GM23248 (cell line): Measurements from ENCODE around the gene CYP2A6. TPM values are rescaled to one million over a fixed set of nuclear protein-coding genes. Genes with fewer than 3 reads are reported as not detected.
A peak's percentile ranks its signal among the peaks of the same experiment; 100 is the strongest.
"Not testable (repeated sequence)": the region's sequence is repeated elsewhere in the genome, so short reads cannot be mapped to it uniquely, and the experiment has no call there.

Experiments
- DNase-seq: peaks from one replicate; pipeline ENCODE4 v3.0.0-alpha.2; 2015
- H2AFZ ChIP-seq: fragments of 200-600 bp; sonication (generic); 2 replicates; pipeline ENCODE4 v1.6.1; 2016; ENCODE audit warnings: antibody characterized with exemption
- H3F3A ChIP-seq: fragments of 200-600 bp; sonication (generic); 2 replicates; pipeline ENCODE4 v1.6.1; 2016; ENCODE audit warnings: mild to moderate bottlenecking, antibody characterized with exemption, mixed run types; ENCODE audit not compliant: insufficient read depth
- H3K27ac ChIP-seq: fragments of 200-600 bp; sonication (generic); 2 replicates; pipeline ENCODE4 v1.5.1; 2016; ENCODE audit warnings: mild to moderate bottlenecking
- H3K27me3 ChIP-seq: fragments of 200-600 bp; sonication (generic); replicated peaks from 2 replicates; pipeline ENCODE4 v1.6.1; 2016; ENCODE audit warnings: mild to moderate bottlenecking; ENCODE audit not compliant: insufficient read depth
- H3K36me3 ChIP-seq: fragments of 200-600 bp; sonication (generic); 2 replicates; pipeline ENCODE4 v1.6.1; 2016; ENCODE audit warnings: low read depth, mild to moderate bottlenecking
- H3K4me1 ChIP-seq: fragments of 200-600 bp; sonication (generic); 2 replicates; pipeline ENCODE4 v1.6.1; 2016; ENCODE audit warnings: mild to moderate bottlenecking; ENCODE audit not compliant: insufficient read depth
- H3K4me2 ChIP-seq: fragments of 200-600 bp; sonication (generic); one replicate; pipeline ENCODE4 v1.6.1; 2016; ENCODE audit warnings: mild to moderate bottlenecking; ENCODE audit not compliant: unreplicated experiment
- H3K4me3 ChIP-seq: fragments of 200-600 bp; sonication (generic); 2 replicates; pipeline ENCODE4 v1.5.1; 2016; ENCODE audit warnings: mild to moderate bottlenecking
- H3K79me2 ChIP-seq: fragments of 200-600 bp; sonication (generic); 2 replicates; pipeline ENCODE4 v1.6.1; 2016; ENCODE audit warnings: mild to moderate bottlenecking; ENCODE audit not compliant: insufficient read depth
- H3K9ac ChIP-seq: fragments of 200-600 bp; sonication (generic); 2 replicates; pipeline ENCODE4 v1.6.1; 2016; ENCODE audit warnings: mild to moderate bottlenecking
- H3K9me2 ChIP-seq: fragments of 200-600 bp; sonication (generic); 2 replicates; pipeline ENCODE4 v1.6.1; 2016; ENCODE audit warnings: mixed run types, mild to moderate bottlenecking, moderate library complexity; ENCODE audit not compliant: insufficient read depth
- H3K9me3 ChIP-seq: fragments of 200-600 bp; sonication (generic); one replicate; pipeline ENCODE4 v1.6.1; 2017; ENCODE audit warnings: low read depth
- H4K20me1 ChIP-seq: fragments of 200-600 bp; sonication (generic); 2 replicates; pipeline ENCODE4 v1.6.0; 2016; ENCODE audit not compliant: insufficient read depth
- EZH2 ChIP-seq: fragments of 200-600 bp; sonication (generic); IDR thresholded peaks from 2 replicates; pipeline ENCODE4 v1.6.1; 2018; ENCODE audit warnings: antibody characterized with exemption, mild to moderate bottlenecking; ENCODE audit not compliant: insufficient read depth, poor library complexity, severe bottlenecking
- EZH2phosphoT487 ChIP-seq: fragments of 200-600 bp; sonication (generic); IDR thresholded peaks from 2 replicates; pipeline ENCODE4 v1.6.1; 2018; ENCODE audit warnings: antibody characterized with exemption, moderate library complexity, mild to moderate bottlenecking, low read depth; ENCODE audit not compliant: insufficient read depth
- WGBS, 2 experiments: methylation state at CpG; one replicate each; pipeline ENCODE4 v1.1.6; 2015 to 2017; ENCODE audit warnings: low lambda C conversion rate in 2 of 2, low coverage in 1 of 2; ENCODE audit errors: missing lambda C conversion rate in 2 of 2; 5-methylcytosine and 5-hydroxymethylcytosine counted together
- in situ Hi-C: fragments of 300-500 bp; cut with MboI; formaldehyde crosslinking; loops from 2 replicates; pipeline ENCODE4 v1.15.0; 2020
- polyA plus RNA-seq: library from polyadenylated mRNA; unstranded; fragments of >200 nt; fragmentation: Nextera tagmentation; extraction: Ambion mirVana; gene quantifications from 2 replicates; pipeline ENCODE4 v1.2.1, GENCODE V29; 2016
- total RNA-seq: library from RNA; depleted of rRNA; stranded (reverse); fragments of >200 nt; shearing (Covaris generic); gene quantifications from 2 replicates; pipeline ENCODE4 v1.2.3, GENCODE V29; 2014; rRNA removed

Gene CYP2A6
- total RNA-seq, result not detected in 2 replicates
- not detected in 2 replicates for polyA plus RNA-seq

DNA sequence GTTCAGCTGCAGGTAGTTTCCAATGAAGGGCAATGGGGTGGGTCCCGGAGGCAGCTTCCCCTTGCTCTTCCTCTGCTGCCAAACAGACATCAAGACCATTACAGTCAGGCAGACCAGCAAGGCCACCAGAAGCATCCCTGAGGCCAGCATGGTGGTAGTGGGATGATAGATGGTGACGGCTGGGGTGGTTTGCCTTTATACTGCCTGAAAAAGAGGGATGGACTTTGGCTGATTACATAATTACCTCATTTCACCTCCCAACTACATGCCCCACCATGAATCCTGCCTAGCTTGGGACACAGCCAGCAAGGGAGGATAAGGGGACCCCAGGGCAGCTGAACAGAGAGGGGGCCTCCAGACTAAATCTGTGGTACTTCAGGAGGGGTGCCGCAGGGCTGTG is at the start of gene CYP2A6:
CYP2A6 (minus strand) TSS at position 171 of the 400 bp plus-strand sequence; CDS start at position 150, 21 bp downstream.
- H3F3A ChIP-seq, H3K36me3 ChIP-seq, H3K4me2 ChIP-seq, H3K9me3 ChIP-seq, H3K27ac ChIP-seq, H3K4me1 ChIP-seq, H3K9me2 ChIP-seq, in situ Hi-C loops, H3K4me3 ChIP-seq, DNase-seq, H2AFZ ChIP-seq, H4K20me1 ChIP-seq, H3K79me2 ChIP-seq, H3K9ac ChIP-seq: not testable (repeated sequence)
- WGBS, 2 experiments, result 93 to 95% methylated on average over 3 of the region's 3 CpGs
- peaks cover 11% of the 10 kb centered on the region; the same call in 1 of the 2 replicates for H3K27me3 ChIP-seq

DNA sequence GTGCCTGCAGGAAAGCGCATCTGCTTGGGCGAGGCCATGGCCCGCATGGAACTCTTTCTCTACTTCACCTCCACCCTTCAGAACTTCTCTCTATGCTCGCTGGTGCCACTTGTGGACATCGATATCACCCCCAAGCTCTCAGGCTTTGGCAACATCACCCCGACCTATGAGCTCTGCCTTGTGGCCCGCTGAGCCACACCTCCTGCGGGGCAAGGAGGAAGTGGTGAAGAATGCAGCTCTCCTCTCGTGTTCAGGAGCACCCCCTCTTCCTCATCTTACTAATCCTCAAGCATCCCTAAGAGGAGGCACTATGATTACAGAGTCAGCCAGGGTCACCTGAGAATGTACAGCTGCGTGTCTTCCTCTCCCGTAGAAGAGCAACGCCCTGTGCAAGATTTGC is 49.7 kb upstream of the CYP2A6 start:
- H3K9me2 ChIP-seq, H4K20me1 ChIP-seq, H3K27me3 ChIP-seq, DNase-seq, H3K9ac ChIP-seq, H3F3A ChIP-seq, H3K4me2 ChIP-seq, in situ Hi-C loops, H3K9me3 ChIP-seq, H3K4me1 ChIP-seq, H3K4me3 ChIP-seq, H3K27ac ChIP-seq, H2AFZ ChIP-seq, H3K36me3 ChIP-seq, H3K79me2 ChIP-seq: not testable (repeated sequence)
- 62 to 64% methylated on average over 12 of the region's 12 CpGs for WGBS, 2 experiments

- H3K9me3 ChIP-seq, H3K4me2 ChIP-seq, H3K36me3 ChIP-seq, H3K27me3 ChIP-seq, in situ Hi-C loops, H3K9me2 ChIP-seq, H4K20me1 ChIP-seq, H3K9ac ChIP-seq, H3K27ac ChIP-seq, H3K79me2 ChIP-seq, H3F3A ChIP-seq, H3K4me3 ChIP-seq, H3K4me1 ChIP-seq, H2AFZ ChIP-seq: not testable (repeated sequence)
- 65 to 67% methylated on average over 13 of the region's 13 CpGs for WGBS, 2 experiments
- DNase-seq, result peak; percentile 20
Observed at GRCh38 chr19:40896843-40897789, 46.9 kb upstream of the CYP2A6 start.

DNA sequence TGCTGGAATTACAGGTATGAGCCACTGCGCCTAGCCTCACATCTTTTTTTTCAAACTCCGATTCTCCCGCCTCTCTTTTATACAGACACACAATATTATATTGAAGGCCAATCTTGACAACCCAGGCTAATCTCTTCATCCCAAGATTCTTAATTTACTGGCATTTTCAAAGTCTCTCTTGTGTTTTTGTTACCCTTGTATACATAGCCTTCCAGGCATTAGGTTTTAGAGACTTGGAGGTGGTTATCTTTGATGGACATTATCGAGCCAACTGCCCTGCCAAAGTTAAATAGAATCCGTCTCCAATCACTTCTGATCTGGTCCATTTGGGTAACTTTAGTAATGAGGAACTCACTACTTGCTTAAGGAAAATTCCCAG is 46.2 kb upstream of the CYP2A6 start:
- H3F3A ChIP-seq, result no peaks in the 10 kb centered on the region
- H3K79me2 ChIP-seq, result no peaks in the 10 kb centered on the region
- H2AFZ ChIP-seq, result no peak overlapping the region
- in situ Hi-C loops, result no loop called here
- TF ChIP-seq EZH2 (no peak), EZH2phosphoT487 (no peak)
- H3K9me2 ChIP-seq, result no peaks in the 10 kb centered on the region
- no peak overlapping the region for H3K4me2 ChIP-seq
- no peak overlapping the region for H3K27ac ChIP-seq
- no peaks in the 10 kb centered on the region for H3K9me3 ChIP-seq
- WGBS, 2 experiments, result 78 to 89% methylated on average over 5 of the region's 5 CpGs
- DNase-seq, result no peak
- H4K20me1 ChIP-seq, result no peaks in the 10 kb centered on the region
- H3K4me3 ChIP-seq, result no peak overlapping the region
- no peaks in the 10 kb centered on the region for H3K36me3 ChIP-seq
- H3K9ac ChIP-seq, result no peak overlapping the region
- H3K4me1 ChIP-seq, result no peaks in the 10 kb centered on the region
- no peaks in the 10 kb centered on the region for H3K27me3 ChIP-seq

DNA sequence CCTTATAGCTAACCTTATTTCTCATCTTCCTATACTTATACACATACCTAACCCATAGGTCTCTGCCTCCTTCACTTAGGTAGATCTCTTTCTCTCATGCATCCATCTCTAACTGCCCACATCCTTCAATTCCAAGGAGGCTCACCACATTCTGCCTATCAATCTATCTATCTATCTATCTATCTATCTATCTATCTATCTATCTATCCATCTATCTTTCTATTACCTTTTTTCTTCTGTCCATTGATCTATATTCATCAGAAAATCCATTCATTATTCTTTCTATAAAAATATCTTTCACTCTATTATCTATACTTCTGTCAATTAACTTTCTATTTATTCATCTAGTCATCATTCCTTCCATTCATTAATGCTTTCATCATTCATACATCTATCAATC is 42.9 kb upstream of the CYP2A6 start:
- H4K20me1 ChIP-seq, result no peaks in the 10 kb centered on the region

More for the DNA sequence above, 42.9 kb upstream of the CYP2A6 start:
- Histone ChIP-seq H3F3A (no peaks in the 10 kb centered on the region), H3K4me3 (no peak overlapping the region), H3K79me2 (no peaks in the 10 kb centered on the region), H3K4me2 (no peak overlapping the region), H2AFZ (no peak overlapping the region), H3K27me3 (no peaks in the 10 kb centered on the region), H3K9ac (no peak overlapping the region), H3K9me3 (no peaks in the 10 kb centered on the region), H3K9me2 (no peaks in the 10 kb centered on the region), H3K4me1 (no peaks in the 10 kb centered on the region), H3K27ac (no peak overlapping the region), H3K36me3 (no peaks in the 10 kb centered on the region)
- in situ Hi-C loops, result no loop called here
- TF ChIP-seq EZH2phosphoT487 (no peak), EZH2 (no peak)
- no peak for DNase-seq
